Memory B cell (primary cell): ENCODE results near the gene ZSCAN16.

Experiments used
- ATAC-seq: fragments of 150-1000 bp; cut with Tn5 transposase; 2 replicates; pipeline ENCODE4 v1.10.0; 2021; ENCODE audit warnings: low read depth, mild to moderate bottlenecking, moderate library complexity
- DNase-seq, 2 donors: peaks; one replicate each; pipeline ENCODE4 v3.0.0; 2022; ENCODE audit warnings: low spot score in 2 of 2
- H3K27ac Mint-ChIP-seq: one replicate; pipeline ENCODE4 v1.8.0; 2022; ENCODE audit warnings: mild to moderate bottlenecking, moderate library complexity, mixed read lengths
- H3K27me3 Mint-ChIP-seq: one replicate; pipeline ENCODE4 v1.8.0; 2022; ENCODE audit warnings: mixed read lengths
- H3K36me3 Mint-ChIP-seq: one replicate; pipeline ENCODE4 v1.8.0; 2022; ENCODE audit warnings: mild to moderate bottlenecking, mixed read lengths
- H3K4me1 Mint-ChIP-seq: one replicate; pipeline ENCODE4 v1.8.0; 2022; ENCODE audit warnings: mixed read lengths
- H3K4me3 Mint-ChIP-seq: one replicate; pipeline ENCODE4 v1.8.0; 2022; ENCODE audit warnings: mild to moderate bottlenecking, moderate library complexity, mixed read lengths
- H3K9me3 Mint-ChIP-seq: one replicate; pipeline ENCODE4 v1.8.0; 2022; ENCODE audit warnings: mixed read lengths

Gene ZSCAN16

DNA sequence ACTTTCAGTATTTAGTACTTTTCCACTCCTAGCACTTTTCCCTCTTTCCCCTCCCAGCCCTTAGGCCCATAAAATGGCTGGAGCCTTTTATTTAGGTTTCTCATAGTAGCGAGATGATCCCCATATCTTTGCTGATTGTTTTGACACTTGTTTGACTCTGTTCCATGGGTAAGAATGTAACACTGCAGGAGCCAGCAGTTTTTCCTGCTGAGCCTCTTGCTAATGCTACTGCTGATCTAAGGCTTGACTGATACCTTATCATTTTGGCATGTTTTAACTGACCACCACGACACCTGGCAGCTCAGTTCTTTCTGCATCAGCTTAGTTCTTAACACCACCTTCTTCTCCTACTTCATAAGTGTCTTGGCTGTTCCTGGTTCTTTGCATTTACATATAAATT lies 46.9 kb downstream of the ZSCAN16 start:
- Mint-ChIP-seq H3K27ac (no peak overlapping the region), H3K27me3 (peaks cover 3% of the 10 kb centered on the region), H3K4me1 (no peaks in the 10 kb centered on the region), H3K9me3 (peaks cover 3% of the 10 kb centered on the region), H3K4me3 (no peak overlapping the region), H3K36me3 (peaks cover 20% of the 10 kb centered on the region)
- DNase-seq (no peak), ATAC-seq (no peak)

DNA sequence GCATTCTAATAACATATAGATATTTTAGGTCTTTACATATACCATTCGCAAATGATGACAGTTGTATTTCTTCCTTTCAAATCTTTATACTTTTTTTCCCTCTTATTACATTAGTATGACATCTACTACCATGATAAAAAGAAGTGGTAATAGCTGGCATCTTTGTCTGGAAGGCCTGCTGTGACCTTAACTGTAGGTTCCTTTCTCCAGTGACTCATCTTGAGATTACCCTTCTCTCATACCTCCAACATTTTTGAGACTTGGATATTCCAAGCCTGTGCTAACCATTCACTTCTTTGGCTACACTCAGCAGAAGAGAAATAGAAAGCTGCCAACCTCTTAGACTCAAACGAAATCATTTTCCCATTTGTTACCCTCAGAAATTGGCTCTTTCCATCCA lies 47.6 kb downstream of the ZSCAN16 start:
- ATAC-seq = no peak
- no peak overlapping the region for H3K27ac Mint-ChIP-seq
- peaks cover 5% of the 10 kb centered on the region for H3K9me3 Mint-ChIP-seq
- peaks cover 5% of the 10 kb centered on the region for H3K27me3 Mint-ChIP-seq
- no peak for DNase-seq
- H3K4me1 Mint-ChIP-seq = no peaks in the 10 kb centered on the region
- H3K36me3 Mint-ChIP-seq = peaks cover 17% of the 10 kb centered on the region
- no peak overlapping the region for H3K4me3 Mint-ChIP-seq

DNA sequence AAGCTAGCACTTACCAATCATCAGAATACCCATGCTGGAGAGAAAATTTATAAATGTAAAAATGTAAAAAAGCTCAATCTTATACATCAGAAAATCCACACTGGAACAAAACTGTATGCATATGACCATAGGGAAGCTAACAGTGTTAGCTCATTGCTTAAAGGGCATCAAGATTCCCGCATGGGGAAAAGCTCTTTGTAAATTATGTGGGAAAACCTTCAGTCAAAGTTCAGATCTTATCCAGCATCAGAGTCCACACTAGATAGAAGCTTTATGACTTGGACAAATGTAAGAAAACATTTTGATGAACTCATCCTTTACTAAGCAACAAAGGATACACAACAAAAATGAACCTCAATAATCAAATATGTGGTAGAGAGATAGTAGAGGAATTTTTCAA lies 52.0 kb downstream of the ZSCAN16 start:
- Mint-ChIP-seq H3K9me3 (peaks cover 5% of the 10 kb centered on the region), H3K4me3 (no peak overlapping the region), H3K4me1 (no peaks in the 10 kb centered on the region), H3K36me3 (peaks cover 15% of the 10 kb centered on the region), H3K27ac (no peak overlapping the region), H3K27me3 (peaks cover 14% of the 10 kb centered on the region)
- no peak for DNase-seq
- no peak for ATAC-seq
